Umbilical cord (tissue), 2 donors: ENCODE data around the gene SNAP25. TPM values are rescaled to one million over a fixed set of nuclear protein-coding genes. Genes with fewer than 3 reads are reported as not detected.

Experiments used
- DNase-seq: peaks from one replicate; pipeline ENCODE4 v3.0.0-alpha.2; 2015; ENCODE audit warnings: low spot score
- total RNA-seq: library from RNA; depleted of rRNA; stranded (reverse); fragments of >200 nt; gene quantifications from one replicate; pipeline ENCODE4 v1.2.3, GENCODE V29; 2014; ENCODE audit warnings: low replicate concordance; ENCODE audit not compliant: insufficient read depth

SNAP25 gene
- total RNA-seq, 1 donor from 2014 or later = 6.7 TPM

DNA sequence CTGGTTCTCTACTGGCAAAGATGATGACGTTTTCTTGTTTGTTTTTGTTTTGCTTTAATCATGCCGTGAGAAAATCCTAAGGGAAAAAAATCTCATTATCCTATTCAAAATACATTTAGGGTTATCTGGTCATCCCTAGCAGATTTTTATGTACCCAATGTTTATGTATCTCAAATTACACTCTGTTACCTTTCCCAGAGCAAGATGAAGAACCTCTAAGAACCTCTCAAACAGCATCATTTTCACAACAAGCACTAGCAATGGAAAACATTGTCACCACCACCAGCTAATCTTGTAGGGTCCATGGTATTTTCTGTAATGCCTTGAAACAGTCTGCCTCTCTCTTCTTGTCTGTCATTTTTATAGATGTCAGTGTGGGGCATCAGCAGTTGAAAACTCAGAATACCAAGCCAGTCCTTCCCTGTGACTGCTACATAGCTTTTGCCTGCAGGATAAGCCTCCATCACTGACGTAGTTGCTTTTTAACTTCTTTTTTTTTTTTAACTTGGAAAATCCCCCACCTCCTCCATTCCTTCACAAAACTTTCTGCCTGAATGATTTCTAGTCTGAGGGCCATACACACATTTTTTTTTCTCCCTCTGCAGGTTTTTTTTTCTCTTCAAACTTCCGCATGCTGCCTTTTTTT lies 2.4 kb upstream of the SNAP25 start:
- peak; percentile 17 for DNase-seq

GRCh38 chr20:10217721-10218410 lies 764 bp upstream of the SNAP25 start:
- DNase-seq = peak; percentile 83

- DNase-seq = peak; percentile 92
These were observed 792 bp downstream of the SNAP25 start for GRCh38 chr20:10219452-10219791.

GRCh38 chr20:10219993-10220750 lies 1.5 kb downstream of the SNAP25 start:
- DNase-seq = no peak

DNA sequence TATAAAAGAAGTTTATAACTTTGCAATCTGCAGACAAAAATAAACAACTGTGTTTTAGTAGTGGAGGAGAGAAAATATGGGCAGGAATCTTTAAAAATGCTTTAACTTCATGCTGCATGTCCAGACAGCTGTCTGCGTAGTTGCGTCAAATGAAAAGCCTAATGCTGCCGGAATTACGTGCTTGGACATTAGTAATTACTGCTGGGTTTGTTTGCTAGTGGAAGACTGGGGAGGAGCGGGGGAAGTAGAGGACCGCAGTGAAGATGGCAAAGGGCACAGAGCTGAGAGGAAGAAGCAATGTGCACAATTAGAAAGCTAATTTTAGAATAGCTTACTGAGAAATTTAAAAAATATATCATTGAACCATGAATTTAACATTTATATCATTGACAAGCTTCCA lies 2.4 kb downstream of the SNAP25 start:
- DNase-seq = no peak

GRCh38 chr20:10225439-10226060 lies 6.9 kb downstream of the SNAP25 start:
- no peak for DNase-seq

DNA sequence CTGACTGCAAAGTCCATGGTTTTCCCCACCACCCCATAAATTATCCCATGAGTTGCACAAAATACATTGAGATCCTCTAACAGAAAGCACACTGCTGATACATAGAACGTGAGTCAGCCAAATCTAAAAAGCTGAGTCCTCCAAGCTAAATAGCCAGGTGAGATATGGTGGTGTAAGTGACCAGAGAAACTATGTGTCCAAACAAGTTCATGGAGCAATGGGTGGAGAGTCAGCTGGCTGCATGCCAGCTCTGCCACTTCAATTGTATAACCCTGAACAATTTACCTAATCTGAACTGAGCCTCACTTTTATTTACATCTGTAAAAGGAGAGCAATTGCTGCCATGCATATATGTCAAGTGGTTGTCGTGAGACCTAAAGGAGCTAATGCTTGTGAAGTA lies 9.7 kb downstream of the SNAP25 start:
- DNase-seq = no peak

GRCh38 chr20:10231290-10231689 lies 12.7 kb downstream of the SNAP25 start:
- no peak for DNase-seq

GRCh38 chr20:10236540-10237533 lies 18.2 kb downstream of the SNAP25 start:
- DNase-seq = no peak

- DNase-seq = peak; percentile 36
These were observed 21.3 kb downstream of the SNAP25 start for GRCh38 chr20:10239954-10240353.

DNA sequence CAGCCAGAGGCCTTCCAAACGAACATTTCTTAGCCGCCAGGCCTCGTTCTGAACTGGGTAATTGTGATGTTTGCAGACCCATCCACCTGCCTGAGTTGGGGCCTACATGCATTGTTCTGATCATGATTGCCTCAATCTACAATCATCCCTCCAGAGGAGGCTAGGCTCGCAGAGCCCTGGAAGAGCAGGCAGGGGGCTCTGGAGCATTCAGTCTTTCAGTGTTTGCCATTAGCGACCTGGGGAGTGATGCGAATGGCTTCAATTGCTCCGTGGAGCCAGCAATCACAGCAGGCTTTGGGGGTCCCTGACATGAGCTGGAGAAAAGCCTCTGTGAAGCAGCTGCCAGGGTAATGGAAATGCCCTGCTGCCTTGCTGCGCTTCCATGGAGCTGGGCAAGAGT lies 22.0 kb downstream of the SNAP25 start:
- no peak for DNase-seq

- no peak for DNase-seq
These were observed 23.5 kb downstream of the SNAP25 start for GRCh38 chr20:10242166-10242565.

DNA sequence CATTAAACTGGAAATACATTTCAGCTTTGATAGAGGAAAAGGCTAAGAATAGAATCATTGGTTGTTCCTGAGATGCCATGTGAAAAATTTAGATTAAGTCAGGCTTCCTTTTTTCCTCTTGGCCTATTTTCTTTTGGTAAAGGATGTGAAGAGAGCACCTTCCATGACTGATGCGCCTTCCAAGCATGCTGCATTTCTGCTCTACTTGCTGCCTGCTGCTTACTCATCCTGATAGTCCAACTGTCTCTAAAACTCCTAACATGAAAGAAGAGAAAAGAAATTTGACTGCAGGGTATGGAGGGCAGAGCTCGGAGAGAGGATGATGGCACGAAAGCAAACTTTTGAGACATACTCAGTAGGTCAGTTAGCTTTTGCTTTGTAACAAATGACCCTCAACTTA lies 28.8 kb downstream of the SNAP25 start:
- DNase-seq = no peak

DNA sequence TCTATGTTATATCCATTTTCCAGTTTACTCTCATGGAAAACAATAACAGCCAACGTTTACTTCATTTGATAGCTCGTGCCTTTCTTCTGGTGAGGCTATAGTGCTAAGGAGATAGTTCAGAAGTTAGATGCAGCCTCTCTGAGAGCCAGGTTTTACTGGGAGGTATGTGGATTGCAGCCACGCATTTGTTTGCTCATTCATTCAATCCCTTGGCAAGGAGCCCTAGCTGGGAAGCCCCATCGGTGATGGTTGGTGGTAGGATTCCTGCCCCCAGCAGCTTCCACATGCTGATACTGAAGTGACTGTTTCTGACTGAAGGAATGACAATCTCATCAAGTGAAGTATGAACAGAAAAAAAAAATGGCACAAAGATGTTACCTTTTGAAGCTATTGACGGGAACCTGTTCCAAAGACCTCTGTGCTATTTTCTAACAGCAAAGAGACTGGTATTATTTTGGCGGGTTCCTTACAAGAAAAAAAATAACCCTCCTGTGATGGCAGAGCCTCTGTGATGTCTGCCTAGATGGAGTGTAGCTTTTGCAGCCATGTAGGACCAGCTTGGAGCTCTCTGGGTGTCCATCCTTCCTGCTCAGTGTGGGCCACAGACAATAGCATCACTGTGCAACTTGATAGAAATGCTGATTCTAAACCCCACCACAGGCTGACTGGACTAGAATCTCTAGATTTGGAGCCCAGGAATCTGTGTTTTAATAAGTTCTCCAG lies 30.6 kb downstream of the SNAP25 start:
- no peak for DNase-seq

DNA sequence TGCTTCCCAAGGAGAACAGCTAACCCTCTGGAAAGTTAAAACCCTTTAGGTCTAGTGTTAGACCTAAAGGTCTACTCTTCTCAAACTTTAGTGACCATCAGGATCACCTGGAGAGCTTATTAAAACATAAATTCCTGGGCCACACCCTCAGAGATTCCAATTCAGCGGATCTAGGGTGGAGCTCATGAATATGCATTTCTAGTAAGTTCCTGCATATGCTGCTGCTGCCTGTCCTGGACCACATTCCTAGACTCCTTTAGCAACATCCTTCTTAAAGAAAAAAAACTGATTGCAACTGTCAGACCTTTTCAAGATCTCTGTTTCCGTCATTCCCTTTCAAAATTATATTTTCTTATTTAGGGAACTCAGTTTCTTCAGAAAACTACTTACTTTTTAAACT lies 31.2 kb downstream of the SNAP25 start:
- DNase-seq = no peak

GRCh38 chr20:10250902-10251301 lies 32.3 kb downstream of the SNAP25 start:
- no peak for DNase-seq

DNA sequence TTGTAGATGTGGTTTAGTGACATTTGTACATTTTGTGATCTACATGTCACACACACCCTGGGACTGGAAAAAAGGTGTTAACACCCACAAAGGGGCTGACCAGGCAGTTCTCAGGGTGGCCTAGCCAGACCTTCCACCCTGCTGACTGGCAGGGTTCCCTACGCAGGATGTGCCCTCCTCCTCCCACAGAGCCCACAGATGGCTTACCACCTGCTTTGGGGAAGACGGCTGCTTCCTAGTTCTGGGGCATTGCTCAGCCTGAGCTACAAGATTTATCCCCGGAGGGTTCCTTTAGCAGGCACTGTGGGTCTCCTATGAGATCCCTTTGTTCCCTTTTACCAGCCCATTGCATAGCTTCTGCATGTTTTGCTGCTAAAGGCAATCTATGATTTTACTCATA lies 35.1 kb downstream of the SNAP25 start:
- no peak for DNase-seq

GRCh38 chr20:10255846-10256245 lies 37.2 kb downstream of the SNAP25 start:
- no peak for DNase-seq

DNA sequence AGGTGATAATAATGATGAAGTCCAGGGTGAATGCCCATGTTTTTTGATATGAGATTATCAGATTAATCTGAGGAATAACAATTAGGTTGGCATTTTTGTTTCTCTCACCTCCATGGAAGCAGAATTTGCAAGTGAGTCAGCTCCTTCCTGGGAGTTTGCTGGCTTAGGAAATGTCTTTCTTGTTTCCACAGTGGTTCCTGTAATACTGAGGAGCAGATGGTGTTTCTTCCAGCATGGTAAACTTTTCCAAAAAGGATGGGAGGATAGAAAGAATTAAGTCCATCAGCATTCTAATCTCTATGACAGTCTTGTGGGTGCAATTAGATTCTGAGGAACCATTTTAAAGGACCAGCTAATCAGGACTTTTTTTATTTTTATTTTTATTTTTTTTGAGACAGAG lies 40.5 kb downstream of the SNAP25 start:
- no peak for DNase-seq

GRCh38 chr20:10260316-10260715 lies 41.7 kb downstream of the SNAP25 start:
- no peak for DNase-seq

DNA sequence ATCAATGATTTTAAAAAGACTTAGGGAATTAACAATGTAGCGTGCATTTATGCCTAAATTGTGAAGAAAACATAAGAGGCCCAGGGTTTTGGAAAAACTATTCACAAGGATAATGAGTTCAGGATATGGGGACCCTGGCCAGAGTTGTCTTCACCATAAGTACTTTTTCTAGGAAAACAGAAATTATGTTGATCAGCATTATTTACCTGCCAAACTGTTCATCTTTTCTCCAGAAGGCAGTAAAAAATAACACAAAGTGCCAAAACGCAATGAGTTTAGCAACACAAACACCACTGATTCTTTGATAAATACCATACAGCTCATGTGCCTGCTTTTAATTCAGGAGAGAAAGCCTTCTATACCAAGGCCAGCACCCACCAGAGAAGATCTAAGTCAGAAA lies 43.1 kb downstream of the SNAP25 start:
- DNase-seq = no peak
